AG20443 (cell line): ENCODE results near the gene HARS1.
A peak's percentile ranks its signal among the peaks of the same experiment; 100 is the strongest.
"Not testable (repeated sequence)": the region's sequence is repeated elsewhere in the genome, so short reads cannot be mapped to it uniquely, and the experiment has no call there.

Experiments
- DNase-seq: peaks from one replicate; pipeline ENCODE4 v3.0.0; 2012; ENCODE audit warnings: low spot score, mixed read lengths

The HARS1 gene

DNA sequence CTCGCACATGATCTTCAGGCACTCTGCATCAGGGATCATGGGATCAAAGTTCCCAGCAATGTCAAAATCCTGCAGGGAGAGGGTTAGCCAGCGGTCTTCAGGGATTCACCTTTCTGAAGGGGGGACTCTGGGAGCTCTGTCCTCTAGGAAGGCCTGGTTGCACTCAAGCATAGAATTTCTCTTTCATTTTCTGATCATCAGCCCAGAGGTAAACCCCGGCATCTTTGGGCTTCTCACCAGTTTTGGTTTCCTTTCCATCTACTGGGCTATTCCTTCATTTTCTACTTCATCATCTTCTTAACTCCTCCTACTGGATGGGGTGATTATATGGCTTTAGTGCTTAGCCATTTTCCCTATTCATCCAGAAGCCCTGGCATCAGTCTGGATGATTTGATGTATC is 13.2 kb downstream of the HARS1 start:
- no peak for DNase-seq

DNA sequence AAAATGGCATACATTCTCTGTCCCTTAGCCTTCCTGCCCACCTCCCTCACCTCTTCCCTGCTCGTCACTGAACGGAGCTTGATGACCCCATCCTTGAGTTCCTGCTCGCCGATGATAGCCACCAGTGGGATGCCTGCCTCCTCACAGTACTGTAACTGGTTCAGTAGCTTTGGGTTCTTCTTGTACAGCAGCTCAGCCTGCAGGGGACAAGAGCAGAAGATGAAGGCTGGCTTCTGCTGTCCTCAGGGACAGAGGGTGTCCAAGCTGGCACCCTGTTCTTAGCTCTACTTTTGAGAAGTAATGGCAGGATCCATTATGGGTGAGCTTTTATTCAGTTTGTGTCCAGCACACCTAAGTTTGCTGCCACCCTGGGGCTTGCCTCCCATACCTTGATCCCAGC is 16.5 kb downstream of the HARS1 start:
- DNase-seq: no peak

DNA sequence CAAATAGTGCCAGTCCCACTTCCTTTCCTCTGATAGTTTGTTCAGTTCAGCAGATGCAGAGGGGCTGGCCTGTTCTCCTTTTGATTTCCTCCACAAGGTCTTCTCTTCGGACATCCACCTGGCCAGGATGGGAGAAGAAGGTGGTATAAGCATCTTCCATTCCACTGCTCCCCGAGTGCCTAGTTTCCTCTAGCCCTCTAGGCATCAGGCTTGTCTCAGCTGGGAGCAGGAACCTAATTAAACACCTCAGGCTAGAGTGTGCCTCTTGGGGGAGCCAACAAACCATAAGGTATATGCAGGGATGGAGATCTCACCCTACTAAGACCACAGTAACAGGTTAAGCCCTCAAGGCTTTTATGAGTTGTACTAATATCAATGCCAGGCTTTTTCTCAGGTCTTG is 17.0 kb downstream of the HARS1 start:
- DNase-seq: no peak

DNA sequence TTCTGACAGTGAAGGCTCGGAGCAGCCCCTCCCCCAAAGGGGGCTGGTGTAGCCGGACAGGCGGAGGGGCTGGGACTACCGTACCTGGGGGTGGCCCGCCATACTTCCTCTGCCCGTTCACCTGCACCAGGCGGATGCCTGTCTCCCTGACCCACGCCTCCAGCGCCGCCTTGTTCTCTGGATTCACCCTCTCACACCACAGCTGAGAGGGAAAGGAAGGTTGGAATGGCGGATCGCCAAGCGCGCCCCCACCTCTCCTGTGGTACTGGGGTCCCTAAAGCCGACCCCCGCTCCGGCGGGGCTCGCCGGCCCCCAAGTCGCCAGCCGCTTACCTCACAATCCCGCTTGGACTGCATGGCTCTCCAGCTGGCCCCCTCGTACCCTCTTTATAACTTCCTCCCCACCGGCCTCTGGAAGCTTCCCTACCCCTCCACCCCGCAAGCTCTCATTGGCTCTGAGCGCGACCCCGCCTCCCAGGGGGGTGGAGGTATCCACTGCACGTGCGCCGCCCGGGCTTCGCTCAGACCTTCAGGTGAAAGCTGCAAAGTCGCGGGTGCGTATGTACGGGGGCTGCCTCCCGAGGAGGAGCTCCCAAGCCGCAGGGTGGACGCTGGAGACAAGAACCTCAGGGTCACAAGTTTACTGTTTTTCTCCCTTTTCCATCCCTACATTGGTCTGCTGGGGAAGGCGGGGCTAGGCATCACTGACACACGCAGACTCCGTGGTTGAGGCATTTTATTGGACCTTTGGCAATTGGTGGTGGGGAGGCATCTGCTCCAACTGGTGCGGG is 17.8 kb downstream of the HARS1 start, which contains the start of gene DND1:
DND1 (minus strand) TSS at position 390 of the 790 bp plus-strand sequence; CDS start at position 356, 34 bp downstream.
- no peak for DNase-seq

DNA sequence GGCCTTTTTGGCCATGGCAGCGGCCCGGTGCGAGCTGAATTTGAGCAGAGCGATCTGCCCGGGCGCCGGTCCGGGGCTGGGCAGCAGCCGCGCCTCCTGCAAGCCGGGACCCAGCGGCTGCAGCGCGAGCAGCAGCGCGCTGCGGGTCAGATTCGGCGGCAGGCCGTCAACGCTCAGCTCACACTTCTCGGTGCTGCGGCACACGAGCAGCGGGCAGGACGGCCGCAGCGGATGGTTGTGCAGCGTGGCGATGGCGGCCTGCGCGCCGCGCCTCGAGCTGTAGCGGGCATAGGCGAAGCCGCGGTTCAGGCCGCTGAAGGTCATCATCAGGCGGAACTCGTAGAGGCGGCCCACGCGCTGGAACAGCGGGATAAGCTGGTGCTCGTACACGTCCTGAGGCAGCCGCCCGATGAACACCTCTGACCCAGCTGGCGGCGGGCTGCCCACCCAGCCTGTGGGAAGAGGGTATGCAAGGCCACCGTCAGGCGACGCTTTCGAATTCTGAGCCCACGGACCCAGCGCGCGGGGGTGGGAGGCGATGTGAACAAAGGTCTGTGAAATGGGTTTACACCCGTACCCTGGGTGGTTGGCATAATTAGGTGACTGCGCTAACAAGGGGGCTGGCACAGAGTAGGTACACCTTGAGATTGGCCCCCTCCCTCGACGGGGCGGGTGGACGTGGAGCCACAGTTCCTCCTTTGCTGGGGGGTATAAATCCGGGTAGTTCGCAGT is 18.5 kb downstream of the HARS1 start:
- peak; percentile 20 for DNase-seq

DNA sequence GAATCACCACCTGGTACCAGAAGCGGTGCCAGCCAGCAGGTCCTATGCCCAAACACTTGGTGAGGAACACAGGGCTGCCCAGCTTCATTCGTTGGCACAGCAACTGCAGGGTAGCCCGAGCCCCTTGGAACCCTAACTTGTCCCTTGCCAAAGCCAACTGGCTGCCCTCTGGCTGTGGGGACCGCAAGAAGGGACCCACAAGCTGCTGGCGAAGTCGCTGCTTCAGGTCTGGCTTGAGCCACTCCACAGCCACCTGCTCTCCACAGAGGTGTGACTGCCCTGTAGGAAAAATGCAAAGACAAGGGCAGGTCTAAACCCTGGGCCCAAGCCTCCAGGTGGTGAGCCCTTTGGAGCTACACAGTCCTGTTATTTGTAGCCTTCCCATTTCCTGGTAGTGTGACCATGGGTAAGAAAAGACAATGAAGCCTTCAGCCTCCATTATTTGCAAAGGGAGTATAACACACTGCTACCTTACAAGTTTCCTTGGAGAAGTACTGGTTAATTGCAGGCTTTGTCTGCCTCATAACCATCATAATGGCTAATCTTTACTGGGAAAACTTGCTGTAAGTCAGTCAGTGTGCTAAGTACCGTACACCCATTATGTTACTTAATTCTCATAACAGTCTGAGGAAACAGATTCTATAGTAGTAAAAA is 19.6 kb downstream of the HARS1 start:
- no peak for DNase-seq

DNA sequence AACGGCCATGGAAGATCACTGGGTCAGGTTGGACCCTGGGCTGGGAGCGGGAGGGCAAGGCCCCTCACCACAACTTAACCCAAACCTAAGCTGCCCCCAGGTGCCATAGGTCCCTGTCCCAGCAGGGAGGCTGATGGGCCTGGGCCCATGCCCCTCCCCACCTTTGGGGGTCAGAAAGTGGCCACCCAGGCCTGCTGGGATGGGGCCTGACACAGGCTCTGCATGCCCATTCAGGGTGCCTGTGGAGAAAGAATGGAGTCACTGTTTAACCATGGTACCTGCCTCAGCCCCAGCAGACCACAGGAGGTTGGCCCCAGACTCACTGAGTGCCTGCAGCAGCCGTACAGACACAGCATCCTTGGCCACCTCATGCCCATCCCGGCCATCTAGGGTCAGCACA is 20.1 kb downstream of the HARS1 start:
- not testable (repeated sequence) for DNase-seq

- DNase-seq: peak; percentile 97
Observed at GRCh38 chr5:140664359-140665119, 26.6 kb downstream of the HARS1 start, which contains the start of gene WDR55. WDR55 (plus strand) TSS chr5:140664904; CDS start chr5:140664913, 9 bp downstream.

- DNase-seq: no peak
Observed at GRCh38 chr5:140664030-140664358, 27.2 kb downstream of the HARS1 start.

DNA sequence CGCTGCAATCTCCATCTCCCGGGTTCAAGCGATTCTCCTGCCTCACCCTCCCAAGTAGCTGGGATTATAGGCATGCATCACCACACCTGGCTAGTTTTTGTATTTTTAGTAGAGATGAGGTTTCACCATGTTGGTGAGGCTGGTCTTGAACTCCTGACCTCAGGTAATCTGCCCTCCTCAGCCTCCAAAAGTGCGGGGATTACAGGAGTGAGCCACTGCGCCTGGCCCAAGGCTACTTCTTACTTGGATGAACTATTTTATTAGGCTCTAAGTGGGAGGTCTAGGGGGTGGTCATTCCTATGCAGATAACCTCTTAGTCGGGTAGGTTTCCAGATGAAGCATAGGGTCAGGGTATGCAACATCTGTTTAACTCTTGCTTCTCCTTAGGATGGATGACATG is 30.8 kb downstream of the HARS1 start:
- DNase-seq: not testable (repeated sequence)

DNA sequence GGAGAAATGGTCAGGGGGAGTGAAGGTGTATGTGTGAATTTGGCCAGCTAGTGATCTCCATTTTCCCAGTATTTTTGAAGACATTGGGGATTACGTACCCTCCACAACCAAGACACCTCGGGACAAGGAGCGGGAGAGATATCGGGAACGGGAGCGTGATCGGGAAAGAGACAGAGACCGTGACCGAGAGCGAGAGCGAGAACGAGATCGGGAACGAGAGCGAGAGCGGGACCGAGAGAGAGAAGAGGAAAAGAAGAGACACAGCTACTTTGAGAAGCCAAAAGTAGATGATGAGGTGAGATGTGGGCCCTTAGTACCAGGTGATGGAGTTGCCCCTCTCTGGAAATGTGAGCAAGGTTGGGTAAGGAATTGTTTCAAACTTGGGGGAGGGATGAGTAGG is 32.3 kb downstream of the HARS1 start:
- no peak for DNase-seq

DNA sequence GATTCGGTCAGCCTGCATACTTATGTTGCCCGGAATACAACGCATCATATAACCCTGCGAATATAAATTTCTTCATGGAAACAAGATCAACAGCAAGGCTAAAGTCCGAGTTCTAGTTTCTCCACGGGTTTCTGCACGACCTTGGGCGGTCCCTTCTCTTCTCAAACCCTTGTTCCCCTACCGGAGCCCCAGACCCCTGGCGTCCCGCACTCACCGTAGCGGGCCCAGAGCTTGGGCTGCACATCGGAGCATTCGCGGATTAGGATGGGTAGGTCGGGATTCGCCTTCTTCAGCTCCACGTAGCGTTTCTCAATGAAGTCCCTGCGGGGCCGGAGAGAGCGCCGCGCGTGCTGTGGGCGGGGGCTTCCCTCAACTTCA is 44.1 kb downstream of the HARS1 start:
- DNase-seq: peak; percentile 22

- DNase-seq: peak; percentile 56
Observed at GRCh38 chr5:140642718-140643117, 48.5 kb downstream of the HARS1 start.

GRCh38 chr5:140641716-140642115 is 49.5 kb downstream of the HARS1 start:
- no peak for DNase-seq

- DNase-seq: peak; percentile 100
Observed at GRCh38 chr5:140639148-140639981, 51.8 kb downstream of the HARS1 start, which contains the start of gene TMCO6. TMCO6 (plus strand) TSS chr5:140639451; CDS start chr5:140639528, 77 bp downstream.

GRCh38 chr5:140638898-140639147 is 52.3 kb downstream of the HARS1 start:
- DNase-seq: not testable (repeated sequence)

DNA sequence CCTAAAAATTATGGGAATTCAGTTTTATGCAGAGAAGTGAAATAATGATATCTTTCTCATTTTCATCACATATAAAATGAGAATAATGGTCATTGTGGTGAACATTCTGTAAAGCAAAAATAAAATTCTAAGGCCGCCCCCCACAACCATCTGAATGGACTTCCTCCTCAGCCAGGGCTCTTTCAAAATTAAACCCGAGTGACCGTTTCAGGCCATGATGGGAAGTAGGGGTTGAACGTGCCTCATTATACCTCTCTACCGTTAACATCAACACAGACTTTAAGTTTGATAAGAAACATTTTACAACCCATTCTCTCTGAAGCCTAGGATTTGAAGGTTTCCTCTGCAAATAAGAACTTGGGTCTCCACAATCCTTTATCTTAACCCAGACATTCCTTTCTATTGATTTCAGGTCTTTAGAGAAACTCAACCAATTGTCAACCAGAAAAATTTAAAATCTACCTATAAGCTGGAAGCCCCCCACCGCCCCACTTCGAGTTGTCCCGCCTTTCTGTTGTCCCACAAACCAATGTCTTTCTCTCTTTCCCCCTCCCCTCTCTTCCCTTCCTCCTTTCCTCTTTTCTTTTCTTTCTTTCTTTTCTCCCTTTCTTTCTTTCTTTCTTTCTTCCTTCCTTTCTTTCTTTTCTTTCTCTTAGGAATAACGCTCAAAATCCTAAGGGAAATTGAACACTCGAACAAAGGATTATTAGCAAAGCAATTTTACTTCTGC is 53.6 kb downstream of the HARS1 start:
- DNase-seq: no peak

GRCh38 chr5:140635291-140636257 is 55.6 kb downstream of the HARS1 start:
- DNase-seq: no peak

DNA sequence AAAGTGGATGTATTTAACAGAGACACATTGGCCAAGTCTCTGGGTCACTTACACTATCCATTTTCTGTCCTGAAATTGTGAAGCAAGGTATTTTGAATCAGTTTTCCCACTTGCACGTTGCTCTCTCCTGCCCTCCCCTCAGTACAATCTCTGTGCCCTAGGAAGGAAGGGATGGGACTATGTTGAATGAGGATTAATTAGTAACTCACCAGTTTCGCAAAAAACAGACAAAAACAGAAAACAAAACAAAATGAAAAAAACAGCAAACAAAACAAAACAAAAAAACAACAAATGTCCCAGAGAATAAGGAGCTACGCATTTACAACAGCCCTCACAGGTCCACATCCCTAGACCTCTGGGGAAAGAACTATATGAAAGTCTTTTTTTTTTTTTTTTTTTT is 57.1 kb downstream of the HARS1 start:
- no peak for DNase-seq

- no peak for DNase-seq
Observed at GRCh38 chr5:140633501-140633900, 57.7 kb downstream of the HARS1 start.
